SKM-1 (cell line): Measurements from ENCODE around the gene PLD5.
"Not testable (repeated sequence)": the region's sequence is repeated elsewhere in the genome, so short reads cannot be mapped to it uniquely, and the experiment has no call there.

ENCODE experiments used
- DNase-seq: peaks from one replicate; lab custom pipeline; 2025; ENCODE audit not compliant: unreplicated experiment; lab: John Stamatoyannopoulos, UW

The PLD5 gene

DNA sequence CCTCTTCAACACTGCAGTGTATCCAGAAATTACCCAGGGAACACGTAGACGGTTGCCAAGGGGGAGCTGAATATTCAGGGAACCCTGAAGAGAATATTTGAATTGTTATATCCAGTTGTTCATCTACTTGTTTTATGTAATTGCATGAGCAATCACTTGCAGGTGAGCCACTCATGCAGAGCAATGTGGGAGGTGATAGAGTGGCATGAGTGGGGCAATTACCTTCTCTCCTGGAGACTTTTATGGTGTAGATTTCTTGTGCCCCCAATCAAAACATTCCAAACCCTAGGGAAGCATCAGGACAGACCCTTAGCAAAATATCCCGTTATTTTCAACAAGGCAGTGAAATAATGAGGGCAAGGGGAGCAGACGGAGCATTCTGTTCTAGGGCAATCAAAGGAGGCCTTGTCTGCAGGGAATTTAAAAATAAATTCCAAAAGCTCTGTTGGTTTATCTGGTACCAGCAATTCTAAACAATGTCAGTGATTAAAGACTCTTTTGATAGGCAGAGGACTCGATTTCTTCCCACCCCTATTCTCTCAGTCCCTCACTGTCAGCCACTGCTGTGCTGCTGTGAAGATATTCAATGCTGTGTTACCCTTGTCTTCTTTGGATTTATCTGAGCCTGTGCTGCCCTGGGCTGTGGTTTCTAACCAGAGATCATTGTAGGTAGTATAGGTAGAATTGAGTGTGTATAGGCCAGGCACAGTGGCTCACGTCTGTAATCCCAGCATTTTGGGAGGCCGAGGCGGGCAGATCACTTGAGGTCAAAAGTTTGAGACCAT is 345.4 kb downstream of the PLD5 start:
- DNase-seq: no peak

DNA sequence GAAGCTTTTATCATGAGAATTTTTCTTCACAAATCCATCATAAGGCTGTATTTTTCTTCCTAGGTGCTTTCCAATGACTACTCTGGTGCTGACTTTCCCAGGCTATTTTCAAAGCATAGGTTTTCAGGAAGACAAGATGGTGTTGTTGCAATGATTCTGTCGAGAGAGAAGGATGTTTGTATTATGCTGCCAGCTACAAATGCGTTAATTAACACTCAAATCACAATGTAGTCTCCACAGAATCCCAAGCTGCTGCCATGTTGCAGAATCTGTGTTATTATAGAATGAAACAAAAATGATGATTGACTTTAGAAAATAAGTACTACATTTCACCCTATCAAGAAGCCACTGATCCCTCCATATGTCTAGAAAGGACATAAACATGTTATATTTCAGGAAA is 346.1 kb downstream of the PLD5 start:
- no peak for DNase-seq

DNA sequence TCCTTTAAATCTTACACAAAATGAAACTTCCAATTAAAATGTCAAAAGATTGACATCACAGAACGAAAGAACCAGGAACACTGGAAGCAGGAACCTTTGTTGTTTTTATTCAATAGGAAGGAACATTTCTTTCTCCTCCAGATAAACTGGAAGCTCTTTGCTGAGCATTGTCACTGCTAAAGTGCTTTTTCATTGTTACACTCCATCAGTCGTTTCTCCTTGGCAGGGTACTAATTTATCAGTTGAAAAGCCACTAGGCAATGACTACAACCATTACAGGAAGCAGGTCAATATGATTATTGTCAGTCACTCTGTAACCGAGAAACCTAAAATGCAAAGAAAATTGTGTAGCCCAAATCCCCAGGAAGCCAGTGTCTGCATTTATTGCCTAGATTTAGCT is 362.4 kb downstream of the PLD5 start:
- DNase-seq: no peak

DNA sequence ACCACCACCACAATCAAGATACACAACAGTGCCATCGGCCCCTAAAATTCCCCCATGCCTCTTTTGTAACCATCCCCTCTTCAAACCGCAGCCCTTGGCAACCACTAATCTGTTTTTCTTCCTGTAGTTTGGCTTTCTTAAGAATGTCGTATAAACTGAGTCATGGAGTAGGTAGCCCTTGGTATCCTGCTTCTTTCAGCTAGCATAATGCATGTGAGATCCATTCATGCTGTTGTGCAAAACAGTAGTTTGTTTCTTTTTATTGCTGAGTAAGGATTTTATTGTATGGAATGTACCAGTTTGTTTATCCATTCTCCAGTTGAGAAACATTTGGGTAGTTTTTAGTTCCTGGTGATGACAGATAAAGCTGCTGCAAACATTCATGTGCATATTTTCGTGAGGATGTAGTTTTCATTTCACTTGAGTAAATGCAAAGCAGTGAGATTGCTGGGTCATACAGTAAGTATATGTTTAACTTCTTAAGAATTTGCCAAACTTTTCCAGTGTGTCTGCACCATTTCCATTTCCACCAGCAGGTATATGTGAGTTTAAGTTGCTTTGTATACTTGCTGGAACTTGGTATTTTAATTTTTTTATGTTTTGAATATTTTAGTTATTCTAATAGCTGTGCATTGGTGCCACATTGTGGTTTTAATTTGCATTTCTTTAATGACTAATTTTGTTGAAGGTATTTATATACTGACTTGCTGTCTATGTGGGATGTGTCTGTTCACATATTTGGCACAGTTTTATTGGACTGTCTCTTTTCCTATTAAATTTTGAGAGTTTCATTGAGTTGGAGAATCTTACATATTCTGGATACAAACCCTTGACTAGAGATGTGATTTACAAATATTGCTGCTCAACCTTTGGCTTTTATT is 377.2 kb downstream of the PLD5 start:
- DNase-seq: peak; percentile 96

DNA sequence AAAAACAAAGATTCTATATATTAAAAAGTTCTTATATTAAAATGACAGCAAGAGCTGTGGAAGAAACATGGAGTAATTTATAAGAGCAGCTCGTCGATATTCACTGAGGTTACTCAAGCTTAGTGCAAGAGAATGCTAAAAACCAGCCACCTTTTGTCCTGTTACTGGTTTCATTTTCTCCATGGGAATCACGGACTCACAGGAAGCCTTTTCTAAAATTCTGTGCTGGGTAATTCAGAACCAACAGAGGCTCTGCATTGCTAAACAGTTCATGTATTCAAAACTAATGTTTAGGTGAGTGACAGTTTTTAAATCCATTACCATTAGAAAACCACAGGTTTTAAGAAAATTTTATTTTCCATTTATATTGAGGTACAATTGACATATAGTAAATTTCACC is 377.8 kb downstream of the PLD5 start:
- no peak for DNase-seq

DNA sequence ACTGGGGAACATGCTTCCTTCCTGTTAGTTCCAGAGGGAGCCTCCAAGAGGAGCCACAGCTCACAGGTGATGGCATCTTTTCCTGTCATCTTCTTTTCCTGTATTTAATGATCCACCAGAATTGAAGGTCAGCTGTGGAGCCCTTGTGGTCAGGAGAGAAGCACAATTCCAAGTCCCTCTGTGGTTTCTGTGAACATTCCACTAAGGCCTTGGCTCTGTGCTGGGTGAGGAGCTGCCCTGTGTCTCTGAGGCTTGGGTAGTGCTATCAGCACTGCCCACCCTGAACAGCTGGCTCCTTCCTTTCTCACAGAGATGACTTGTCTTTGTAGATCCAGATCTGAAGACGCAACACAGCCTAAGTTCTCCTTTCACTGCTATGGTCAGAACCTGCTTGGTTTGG is 383.7 kb downstream of the PLD5 start:
- DNase-seq: no peak

DNA sequence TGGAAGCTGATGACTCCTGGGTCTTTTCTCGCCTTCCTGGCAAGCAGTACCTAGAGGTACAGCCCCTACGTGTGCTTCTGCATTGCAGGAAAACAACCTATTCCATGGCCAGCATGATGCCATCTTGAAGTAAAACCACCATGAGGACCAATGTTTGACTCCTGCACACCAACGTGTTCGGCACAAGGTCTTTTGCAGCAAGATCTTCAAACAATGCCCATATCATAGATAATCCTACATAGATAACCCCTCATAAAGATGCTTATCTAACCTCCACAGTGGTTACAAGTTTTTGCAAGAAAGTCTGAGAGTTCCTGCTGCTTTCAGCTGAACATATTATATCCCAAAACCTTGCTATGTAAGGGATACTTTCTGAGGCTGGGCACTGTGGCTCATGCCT is 384.5 kb downstream of the PLD5 start:
- no peak for DNase-seq

DNA sequence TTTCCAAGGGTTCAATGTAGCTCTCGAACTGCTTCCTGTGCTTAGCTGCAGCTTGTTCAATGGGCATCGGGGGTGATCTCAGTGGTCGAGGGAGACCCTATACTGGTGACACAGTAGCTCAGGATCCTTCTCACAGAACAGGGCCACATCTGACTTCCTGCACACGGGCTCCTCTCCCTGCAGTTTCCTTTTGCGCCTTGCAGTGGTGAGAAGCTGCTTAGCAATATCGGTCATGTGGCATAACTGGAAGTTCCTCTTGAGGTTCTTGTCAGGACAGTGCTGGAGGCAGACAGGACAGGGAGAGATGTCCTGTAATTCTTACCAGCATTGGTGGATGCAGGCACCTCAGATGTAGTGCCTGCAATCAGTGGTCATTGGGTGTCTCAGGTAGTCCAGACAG is 385.1 kb downstream of the PLD5 start:
- DNase-seq: peak; percentile 94

DNA sequence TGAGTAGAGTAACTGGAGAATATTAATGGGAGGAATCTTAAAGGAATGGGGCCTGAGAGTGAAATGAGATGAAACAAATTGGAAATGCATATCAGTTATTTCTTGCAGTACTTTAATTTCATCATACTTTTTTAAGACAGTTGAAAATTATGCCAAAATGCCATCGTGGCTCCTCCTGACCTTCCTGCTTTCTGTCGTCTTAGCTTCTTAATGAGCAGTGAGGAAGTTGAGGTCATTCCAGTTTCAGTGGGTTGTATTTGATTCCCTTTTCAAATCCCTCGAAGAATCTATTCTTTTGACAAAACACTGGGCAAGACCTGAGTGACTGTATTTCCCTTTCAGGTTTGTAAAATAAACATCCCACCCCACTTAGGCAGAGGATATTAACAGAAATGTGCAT is 390.7 kb downstream of the PLD5 start:
- no peak for DNase-seq

DNA sequence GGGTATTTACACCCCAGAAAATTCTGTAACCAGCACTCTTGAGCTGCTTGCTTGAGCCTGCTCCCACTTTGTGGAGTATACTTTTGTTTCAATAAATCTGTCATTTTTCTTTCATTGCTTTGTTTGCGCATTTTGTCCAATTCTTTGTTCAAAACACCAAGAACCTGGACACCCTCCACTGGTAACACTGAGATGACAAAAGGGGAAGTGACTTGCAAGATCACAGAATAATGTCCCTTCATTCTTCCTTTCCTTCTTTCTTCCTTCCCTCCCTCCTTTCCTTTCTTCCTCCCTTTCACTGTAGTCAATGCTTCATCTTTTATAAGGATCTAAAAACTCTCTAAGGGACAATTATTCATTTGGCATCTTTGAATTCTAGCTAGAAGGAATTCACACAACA is 391.1 kb downstream of the PLD5 start:
- DNase-seq: no peak

DNA sequence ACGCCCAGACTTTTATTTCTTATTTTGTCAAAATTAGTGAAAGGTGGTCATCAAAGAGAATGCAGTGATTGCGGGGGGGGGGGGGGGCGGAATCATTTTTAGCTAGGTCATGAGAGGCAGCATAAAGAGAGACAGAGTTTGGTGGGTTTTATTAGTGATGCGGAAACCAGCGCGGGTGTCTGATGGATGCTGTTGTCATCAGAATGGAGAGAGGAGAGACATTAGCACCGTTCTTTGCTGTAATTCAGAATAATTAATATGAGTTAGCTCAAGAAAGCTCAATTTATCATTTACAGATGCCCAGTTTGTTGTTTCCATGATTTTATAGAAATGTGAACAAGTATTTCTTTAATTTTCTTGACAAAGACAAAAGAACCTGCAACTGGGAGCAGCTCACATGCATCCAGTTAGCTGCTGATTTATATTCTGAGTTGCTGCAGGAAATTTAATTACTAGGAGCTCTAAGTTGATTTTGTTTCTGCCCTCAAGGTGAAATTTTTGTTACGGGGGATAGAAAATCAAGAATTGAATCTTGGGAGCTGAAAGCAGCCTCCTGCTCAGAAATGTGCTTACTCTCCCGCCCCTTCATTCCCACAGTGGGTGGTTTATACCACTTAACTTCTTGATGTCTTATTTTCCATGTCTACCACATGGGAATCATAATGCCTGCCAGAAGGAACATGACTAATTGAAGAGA is 392.2 kb downstream of the PLD5 start:
- DNase-seq: no peak

DNA sequence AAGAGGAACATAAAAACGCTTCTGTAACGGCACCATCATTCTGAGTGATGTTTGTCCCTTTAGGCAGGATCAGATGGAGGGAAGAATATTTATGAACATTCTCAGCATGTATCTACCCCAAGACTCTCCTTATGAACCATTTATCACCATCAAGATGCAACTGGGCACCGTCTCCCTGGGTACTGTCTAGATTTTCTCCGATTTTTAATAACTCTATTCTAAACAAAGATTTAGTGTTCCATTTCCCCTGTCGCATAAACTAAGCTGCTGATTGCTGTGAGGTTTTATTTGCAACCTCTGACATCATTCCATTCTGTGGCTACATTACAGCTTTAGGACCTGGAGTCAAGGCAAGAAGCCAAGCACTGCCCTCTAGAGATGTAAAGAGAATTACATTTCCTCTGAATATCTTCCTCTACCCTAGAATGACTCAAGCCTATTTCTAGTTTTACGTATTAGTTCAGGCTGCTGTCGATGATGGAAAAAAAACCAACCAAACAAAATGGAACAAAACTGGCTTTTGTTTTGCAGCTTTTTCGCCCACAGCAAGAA is 395.5 kb downstream of the PLD5 start:
- DNase-seq: no peak

DNA sequence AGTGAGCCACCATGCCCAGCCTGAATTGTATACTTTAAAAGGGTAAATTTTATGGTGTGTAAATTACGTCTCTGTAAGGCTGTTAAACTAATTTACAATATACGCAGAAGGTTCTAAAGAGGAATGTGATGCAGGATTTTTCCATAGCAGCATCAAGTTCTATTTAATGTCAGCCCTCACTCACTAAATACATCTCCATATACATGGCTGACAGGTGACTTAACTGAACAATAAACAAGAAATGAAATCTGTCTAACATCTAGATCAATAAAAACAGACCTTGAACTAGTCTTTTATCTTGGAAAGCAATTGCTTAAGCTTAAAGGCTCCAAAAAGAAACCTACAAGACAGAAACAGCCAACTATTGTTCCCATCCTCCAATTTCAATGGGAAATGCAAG is 404.1 kb downstream of the PLD5 start:
- no peak for DNase-seq

DNA sequence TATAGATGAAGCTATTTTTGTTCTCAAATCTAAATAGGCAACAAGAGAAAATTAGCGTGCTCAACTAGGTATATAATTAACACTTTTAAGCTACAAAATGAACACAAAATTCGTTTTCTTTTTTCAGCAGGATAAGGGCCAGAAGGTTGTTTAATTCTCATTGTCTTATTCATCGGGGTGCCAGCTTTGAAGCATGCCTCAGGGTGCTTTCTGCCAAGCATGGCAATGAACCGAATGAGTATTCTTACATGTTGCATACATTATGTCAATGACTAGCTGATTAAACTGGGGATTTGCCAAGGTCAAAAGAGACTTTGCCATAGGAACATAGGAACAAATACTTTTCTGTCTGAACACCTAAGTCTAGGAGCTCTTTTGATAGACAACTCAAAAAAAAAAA is 423.6 kb downstream of the PLD5 start:
- no peak for DNase-seq

DNA sequence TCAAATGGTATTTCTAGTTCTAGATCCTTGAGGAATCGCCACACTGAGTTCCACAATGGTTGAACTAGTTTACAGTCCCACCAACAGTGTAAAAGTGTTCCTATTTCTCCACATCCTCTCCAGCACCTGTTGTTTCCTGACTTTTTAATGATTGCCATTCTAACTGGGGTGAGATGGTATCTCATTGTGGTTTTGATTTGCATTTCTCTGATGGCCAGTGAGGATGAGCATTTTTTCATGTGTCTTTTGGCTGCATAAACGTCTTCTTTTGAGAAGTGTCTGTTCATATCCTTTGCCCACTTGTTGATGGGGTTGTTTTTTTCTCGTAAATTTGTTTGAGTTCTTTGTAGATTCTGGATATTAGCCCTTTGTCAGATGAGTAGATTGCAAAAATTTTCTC is 427.2 kb downstream of the PLD5 start:
- not testable (repeated sequence) for DNase-seq

DNA sequence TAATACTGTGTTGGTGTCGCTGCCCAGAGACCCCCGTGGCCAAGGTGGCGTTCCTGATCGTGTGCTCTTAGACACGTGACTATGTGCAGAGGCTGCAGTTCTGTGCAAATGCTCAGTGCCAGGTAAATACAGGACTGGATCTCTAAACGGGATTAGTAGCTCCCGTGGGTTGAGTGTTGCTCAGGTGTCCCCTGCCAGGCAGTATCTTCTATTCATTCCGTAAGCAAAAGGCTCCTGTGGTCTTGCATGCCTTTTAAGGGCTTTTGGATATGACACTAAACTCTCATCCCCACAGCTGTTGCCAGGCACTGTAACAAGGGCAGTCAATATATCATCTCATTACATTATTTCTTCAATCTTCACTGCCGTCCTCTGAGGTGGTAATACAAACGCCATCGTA is 431.4 kb downstream of the PLD5 start:
- DNase-seq: no peak

DNA sequence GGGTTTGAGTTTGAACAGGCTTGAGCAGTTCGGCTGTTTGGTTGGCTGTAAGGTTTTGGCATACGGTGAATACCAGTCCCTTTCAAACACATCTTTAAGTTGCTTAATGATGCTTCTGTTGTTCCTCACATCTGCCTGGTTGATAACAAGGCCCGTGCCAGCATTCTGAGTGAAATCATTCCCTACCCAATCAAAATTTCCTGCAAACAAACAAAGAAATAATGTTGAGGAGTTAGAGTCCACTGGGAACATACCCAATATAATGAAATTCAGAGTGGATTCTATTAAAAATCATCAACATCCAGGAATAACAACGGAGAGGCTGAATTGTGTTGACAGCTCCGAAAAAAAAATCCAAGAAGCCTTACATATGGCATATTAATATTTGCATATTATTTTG is 434.6 kb downstream of the PLD5 start:
- DNase-seq: no peak

DNA sequence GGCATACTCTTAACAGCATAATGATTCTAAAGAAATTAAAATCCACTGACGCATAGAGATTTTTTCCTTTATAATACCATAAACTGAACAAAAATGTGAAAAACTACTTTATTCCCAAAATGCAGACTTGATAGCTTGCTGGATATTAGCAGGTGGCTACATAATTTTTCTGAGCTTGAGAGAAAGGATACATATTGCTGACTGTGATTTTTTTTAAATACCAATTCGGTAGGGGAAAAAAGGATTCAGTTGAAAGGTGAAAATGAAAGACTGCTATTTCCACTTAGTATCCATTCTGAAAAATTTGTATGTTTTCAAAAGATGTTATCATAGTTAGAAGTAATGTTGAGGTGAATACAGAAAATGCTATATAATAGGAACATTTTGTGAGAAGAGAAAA is 435.6 kb downstream of the PLD5 start:
- no peak for DNase-seq

DNA sequence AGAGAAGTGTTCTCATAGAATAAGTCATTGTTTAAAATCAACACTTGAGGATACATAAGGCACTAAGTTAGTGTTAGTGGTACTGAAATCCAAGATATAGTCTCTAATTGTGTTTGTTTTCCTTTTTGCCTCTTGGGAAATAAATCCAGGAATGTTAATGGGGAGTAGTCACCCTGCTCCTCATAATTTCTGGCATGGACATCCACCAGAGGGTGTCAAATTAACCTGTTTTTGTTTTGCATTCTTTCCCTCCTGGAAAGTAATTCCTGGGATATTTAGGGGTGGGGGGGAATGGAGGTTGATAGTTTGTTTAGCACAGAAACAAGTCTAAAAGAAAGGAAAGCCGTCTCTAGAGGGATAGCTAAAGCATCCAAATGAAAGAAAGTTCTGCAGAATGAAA is 437.8 kb downstream of the PLD5 start:
- DNase-seq: no peak

DNA sequence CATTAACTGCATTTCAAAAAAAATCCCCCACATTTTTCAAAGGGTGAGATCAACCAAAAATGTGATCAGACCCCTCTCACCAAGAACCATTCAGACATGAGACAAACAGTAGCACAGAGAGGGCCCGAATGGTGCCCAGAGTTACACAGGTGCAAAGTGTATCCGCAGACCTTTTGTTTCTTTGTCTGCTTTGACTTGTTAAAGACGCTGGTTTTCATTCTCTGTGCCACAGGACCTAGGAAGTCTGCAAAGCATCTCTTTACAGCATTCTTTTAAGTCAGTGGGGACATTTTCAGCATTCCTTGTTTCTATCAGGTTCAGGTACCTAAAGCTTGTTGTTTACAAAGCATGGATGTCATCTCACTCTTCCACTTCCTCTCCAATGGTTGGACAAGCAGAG is 438.4 kb downstream of the PLD5 start:
- no peak for DNase-seq

DNA sequence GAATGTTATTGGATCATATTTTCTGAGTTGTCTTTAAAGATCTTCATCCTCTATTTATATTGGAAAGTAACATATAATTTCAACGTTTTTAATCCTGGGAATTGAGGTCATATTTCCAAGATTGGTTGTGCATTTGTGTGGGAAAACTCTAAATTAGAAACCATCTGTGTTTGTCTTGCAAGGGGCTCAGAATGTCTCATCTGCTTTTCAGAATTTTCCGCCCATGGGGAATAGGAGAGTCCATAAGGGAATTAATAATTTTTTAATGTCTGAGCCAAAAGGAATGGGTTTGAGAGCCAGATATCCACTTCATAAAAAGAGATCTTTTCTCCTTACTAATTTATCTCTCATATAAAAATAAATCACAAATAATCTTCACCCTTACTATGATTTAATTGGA is 440.8 kb downstream of the PLD5 start:
- no peak for DNase-seq

DNA sequence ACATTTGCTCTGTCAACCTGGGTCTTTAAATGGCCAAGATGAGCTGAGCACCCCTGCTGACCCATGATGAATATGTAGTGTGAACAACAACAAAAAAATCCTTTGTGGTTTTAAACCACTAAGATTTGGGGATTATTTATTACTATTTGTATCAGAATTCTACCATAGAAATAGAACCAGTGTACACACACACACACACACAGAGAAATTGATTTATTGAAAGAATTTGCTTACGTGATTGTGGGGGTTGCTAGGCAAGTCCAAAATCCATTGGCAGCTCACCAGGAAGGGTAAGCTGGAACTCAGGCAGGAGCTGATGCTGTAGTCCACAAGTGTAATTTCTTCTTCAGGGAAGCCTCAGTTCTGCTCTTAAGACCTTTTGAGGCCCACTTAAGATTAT is 443.1 kb downstream of the PLD5 start:
- no peak for DNase-seq
